Tibial nerve (tissue), 4 donors: Measurements from ENCODE around the gene MEGF10.

Source experiments
- CTCF ChIP-seq, 5 experiments: fragments of 200-600 bp in 3 of 5; fragments of 450-650 bp in 2 of 5; sonication (generic) in 3 of 5; IDR thresholded peaks; one replicate each; pipeline ENCODE4 v1.5.1; 2016 to 2019; ENCODE audit warnings: antibody characterized with exemption in 5 of 5, mild to moderate bottlenecking in 3 of 5, moderate library complexity in 2 of 5
- EP300 ChIP-seq, 2 donors: sonication (generic); formaldehyde crosslinking; IDR thresholded peaks; one replicate each; pipeline ENCODE4 v1.6.1; 2017; ENCODE audit warnings: antibody characterized with exemption in 2 of 2, mild to moderate bottlenecking in 1 of 2
- POLR2A ChIP-seq, 2 donors: fragments of 450-650 bp; IDR thresholded peaks; one replicate each; pipeline ENCODE4 v1.6.1; 2017; ENCODE audit warnings: antibody characterized with exemption in 2 of 2, mild to moderate bottlenecking in 2 of 2, moderate library complexity in 2 of 2

- TF ChIP-seq CTCF (IDR thresholded peaks at IDR 0.05): no peak
- TF ChIP-seq POLR2A (IDR thresholded peaks at IDR 0.05): no peak
- TF ChIP-seq EP300 (IDR thresholded peaks at IDR 0.05): no peak
Observed at GRCh38 chr5:127335381-127335780, 44.8 kb downstream of the MEGF10 start.
